Measurements from ENCODE around the gene CLOCK.

DNA sequence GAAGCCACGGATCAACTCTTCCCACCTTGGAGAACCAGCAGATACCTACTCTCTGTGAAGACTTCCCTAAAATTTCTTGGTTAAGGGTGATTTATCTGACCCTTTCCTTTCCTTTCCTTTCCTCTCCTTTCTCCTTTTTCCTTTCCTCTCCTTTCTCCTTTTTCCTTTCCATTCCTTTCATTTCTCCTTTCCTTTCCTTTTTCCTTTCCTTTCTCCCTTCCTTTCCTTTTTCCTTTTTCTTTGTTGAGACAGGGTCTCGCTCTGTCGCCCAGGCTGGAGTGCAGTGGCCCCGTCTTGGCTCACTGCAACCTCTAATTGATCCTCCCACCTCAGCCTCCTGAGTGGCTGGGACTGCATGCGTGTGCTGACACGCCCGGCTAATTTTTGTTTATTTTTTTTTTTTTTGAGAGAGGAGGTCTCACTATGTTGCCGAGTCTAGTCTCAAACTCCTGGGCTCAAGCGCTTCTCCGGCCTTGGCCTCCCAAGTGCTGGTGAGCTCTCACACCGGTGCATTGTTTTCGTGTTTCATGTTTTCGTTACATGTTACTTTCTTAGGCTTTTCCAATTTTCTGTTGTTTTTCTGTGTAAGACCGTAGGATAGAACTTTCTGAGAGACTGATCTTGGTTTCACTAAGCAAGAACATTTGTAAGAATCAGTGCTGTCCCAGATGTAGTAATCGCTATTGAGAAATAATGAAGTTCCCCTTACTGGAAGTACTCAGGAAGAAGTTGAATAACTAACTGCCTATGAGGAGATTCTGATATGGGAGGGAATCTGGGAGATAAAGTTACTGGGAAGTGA lies 149.0 kb downstream of the CLOCK start:
- TF ChIP-seq, protein P1, sequence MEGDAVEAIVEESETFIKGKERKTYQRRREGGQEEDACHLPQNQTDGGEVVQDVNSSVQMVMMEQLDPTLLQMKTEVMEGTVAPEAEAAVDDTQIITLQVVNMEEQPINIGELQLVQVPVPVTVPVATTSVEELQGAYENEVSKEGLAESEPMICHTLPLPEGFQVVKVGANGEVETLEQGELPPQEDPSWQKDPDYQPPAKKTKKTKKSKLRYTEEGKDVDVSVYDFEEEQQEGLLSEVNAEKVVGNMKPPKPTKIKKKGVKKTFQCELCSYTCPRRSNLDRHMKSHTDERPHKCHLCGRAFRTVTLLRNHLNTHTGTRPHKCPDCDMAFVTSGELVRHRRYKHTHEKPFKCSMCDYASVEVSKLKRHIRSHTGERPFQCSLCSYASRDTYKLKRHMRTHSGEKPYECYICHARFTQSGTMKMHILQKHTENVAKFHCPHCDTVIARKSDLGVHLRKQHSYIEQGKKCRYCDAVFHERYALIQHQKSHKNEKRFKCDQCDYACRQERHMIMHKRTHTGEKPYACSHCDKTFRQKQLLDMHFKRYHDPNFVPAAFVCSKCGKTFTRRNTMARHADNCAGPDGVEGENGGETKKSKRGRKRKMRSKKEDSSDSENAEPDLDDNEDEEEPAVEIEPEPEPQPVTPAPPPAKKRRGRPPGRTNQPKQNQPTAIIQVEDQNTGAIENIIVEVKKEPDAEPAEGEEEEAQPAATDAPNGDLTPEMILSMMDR (IDR thresholded peaks at IDR 0.05), result no peak
- TF ChIP-seq POLR2A (IDR thresholded peaks at IDR 0.05), result no peak
